ENCODE data around the gene NCOA7. TPM values are rescaled to one million over a fixed set of nuclear protein-coding genes. Genes with fewer than 3 reads are reported as not detected.

NCOA7 gene
- total and polyA plus RNA-seq, 11 donors: 3.8 to 23.1 (median 8.2) TPM

DNA sequence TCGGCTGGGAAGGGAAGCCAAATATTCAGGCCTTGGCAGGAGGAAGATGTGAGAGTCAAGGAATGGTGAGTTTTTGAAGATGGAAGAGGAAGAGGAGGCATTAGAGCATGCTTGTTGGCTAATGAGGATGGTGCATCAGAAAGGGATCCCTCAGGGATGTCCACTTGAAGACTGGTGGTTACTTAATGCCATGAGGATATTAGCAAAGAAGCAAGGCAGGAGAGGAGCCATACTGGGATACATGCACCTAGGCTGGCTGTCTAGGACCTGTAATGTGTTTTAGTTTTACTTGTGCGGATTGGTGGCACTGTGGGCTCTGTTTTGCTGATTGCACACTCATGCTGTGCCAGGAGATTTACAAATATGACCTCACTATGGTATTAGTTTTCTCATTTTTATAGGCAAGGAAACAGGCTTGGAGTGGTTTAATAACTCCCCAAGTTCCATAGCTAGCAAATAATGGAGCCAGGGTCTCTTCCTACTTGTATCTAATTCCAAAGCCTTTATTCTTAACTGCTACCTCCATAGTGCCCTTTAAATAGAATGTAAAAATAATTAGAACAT, 37.8 kb downstream of the NCOA7 start:
- ATAC-seq: peak in 1 of 4 donors; percentile 14
- 84 to 95% (median 90%) methylated on average over 2 of the region's 2 CpGs for WGBS, 4 donors
- H3K36me3 ChIP-seq: no peaks in the 10 kb centered on the region
- DNase-seq: no peak
- intact Hi-C loops (cut with DNase I): no loop called here
- peak overlapping the region in 4 of 12 donors; percentile 8 to 47 (median 16) for H3K27ac ChIP-seq
- H3K27me3 ChIP-seq: no peaks in the 10 kb centered on the region
- no peak for TF ChIP-seq POLR2A (IDR thresholded peaks at IDR 0.05)
- TF ChIP-seq, protein P1, sequence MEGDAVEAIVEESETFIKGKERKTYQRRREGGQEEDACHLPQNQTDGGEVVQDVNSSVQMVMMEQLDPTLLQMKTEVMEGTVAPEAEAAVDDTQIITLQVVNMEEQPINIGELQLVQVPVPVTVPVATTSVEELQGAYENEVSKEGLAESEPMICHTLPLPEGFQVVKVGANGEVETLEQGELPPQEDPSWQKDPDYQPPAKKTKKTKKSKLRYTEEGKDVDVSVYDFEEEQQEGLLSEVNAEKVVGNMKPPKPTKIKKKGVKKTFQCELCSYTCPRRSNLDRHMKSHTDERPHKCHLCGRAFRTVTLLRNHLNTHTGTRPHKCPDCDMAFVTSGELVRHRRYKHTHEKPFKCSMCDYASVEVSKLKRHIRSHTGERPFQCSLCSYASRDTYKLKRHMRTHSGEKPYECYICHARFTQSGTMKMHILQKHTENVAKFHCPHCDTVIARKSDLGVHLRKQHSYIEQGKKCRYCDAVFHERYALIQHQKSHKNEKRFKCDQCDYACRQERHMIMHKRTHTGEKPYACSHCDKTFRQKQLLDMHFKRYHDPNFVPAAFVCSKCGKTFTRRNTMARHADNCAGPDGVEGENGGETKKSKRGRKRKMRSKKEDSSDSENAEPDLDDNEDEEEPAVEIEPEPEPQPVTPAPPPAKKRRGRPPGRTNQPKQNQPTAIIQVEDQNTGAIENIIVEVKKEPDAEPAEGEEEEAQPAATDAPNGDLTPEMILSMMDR (IDR thresholded peaks at IDR 0.05): no peak
- H3K4me1 ChIP-seq: peaks cover 0 to 57% (median 10%) of the 10 kb centered on the region in 12 donors
- no peaks in the 10 kb centered on the region for H3K9me3 ChIP-seq
- no peak overlapping the region for H3K4me3 ChIP-seq

DNA sequence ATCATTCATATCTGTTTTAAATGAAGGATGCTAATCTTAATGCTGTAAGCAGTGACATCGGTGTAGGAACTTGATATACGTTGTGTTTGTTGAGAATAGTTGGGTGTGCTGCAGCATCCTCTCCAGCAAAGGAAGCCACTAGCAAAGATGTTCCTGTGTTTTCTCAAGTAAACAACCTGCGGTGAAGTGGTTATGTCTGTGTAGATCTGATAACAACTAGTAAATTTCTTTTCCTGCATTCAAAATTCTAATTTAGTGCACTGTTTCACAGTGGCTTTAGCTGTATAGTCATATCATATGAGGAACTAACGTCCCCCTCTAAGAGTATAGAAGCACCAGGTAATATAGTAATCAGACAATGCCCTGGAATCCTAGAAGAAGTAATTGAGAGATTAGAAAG, 38.7 kb downstream of the NCOA7 start:
- WGBS, 4 donors: 50 to 68% (median 61%) methylated on average over 4 of the region's 4 CpGs
- H3K4me1 ChIP-seq: peaks cover 0 to 65% (median 13%) of the 10 kb centered on the region in 12 donors
- ATAC-seq: no peak
- DNase-seq: no peak
- H3K27ac ChIP-seq: peak overlapping the region in 1 of 12 donors; percentile 18
- no peaks in the 10 kb centered on the region for H3K9me3 ChIP-seq
- H3K36me3 ChIP-seq: no peaks in the 10 kb centered on the region
- TF ChIP-seq, protein P1 (IDR thresholded peaks at IDR 0.05): no peak
- H3K27me3 ChIP-seq: no peaks in the 10 kb centered on the region
- intact Hi-C loops (cut with DNase I): no loop called here
- H3K4me3 ChIP-seq: no peak overlapping the region

DNA sequence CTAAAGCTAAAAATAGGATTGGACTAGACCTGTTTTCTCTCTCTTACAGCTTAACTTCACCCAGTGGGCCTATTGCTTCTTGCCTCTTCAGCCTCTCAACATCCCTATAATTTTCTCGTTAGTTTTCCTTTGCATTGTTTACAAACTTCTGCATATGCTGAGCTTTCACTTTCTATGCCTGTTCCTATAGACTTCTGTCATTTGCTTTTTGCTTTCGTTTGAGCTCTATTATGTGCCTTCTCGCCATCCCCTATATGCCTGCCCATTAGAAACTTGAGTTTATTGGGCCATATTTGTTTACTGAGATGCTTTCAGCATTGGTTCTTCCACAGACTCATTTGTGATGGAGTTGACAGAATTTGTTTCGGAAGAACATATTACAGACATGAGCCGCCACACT, 40.9 kb downstream of the NCOA7 start:
- Histone ChIP-seq H3K4me3 (no peak overlapping the region), H3K27ac (peak overlapping the region in 1 of 12 donors; percentile 78), H3K27me3 (no peaks in the 10 kb centered on the region), H3K9me3 (no peaks in the 10 kb centered on the region), H3K4me1 (peaks cover 0 to 85% (median 20%) of the 10 kb centered on the region in 12 donors), H3K36me3 (no peaks in the 10 kb centered on the region)
- no peak for TF ChIP-seq POLR2A (IDR thresholded peaks at IDR 0.05)
- TF ChIP-seq, protein P1 (IDR thresholded peaks at IDR 0.05): no peak
- ATAC-seq (no peak), DNase-seq (no peak)
- WGBS, 4 donors: 84 to 93% (median 90%) methylated on average over 5 of the region's 5 CpGs
- intact Hi-C loops (cut with DNase I): no loop called here

DNA sequence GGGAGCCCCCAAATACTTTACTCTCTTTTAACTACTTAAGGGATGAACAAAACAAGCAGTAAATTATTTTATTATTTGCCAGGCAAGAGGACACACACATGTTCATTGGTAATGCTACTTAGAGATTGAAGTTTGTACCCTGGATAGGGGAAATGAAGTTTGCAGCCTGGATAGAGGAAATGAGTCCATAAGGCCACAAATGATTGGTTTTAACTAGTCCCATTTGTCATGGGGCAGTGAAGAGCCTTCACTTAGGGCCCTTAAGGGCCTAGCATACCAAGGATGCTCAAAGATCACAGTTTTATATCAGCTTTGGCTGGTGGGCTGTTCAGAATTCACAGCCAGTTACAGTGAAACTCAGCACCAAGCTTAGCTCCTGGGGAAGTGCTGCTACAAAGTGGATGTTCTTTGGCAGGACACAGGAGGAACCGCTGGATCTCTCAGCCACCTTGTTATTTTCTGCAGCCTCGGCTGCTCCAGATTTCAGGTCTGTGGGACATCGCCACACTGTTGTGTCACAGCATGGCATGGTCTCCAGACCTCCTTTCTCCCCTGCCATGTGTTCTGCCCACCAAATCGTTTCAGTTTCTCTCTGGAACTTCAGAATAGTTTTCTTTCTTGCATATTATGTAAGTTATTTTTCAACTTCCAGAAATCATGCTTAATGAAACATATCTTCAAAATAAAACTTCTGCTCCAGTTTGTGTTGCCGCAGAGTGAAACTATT, 41.8 kb downstream of the NCOA7 start:
- Histone ChIP-seq H3K27ac (peak overlapping the region in 6 of 12 donors; percentile 11 to 78 (median 23)), H3K27me3 (no peaks in the 10 kb centered on the region), H3K4me3 (no peak overlapping the region), H3K36me3 (no peaks in the 10 kb centered on the region), H3K4me1 (peaks cover 0 to 85% (median 21%) of the 10 kb centered on the region in 12 donors), H3K9me3 (no peaks in the 10 kb centered on the region)
- WGBS, 4 donors: 76 to 81% (median 77%) methylated on average over 5 of the region's 5 CpGs
- TF ChIP-seq, protein P1 (IDR thresholded peaks at IDR 0.05): no peak
- no peak for TF ChIP-seq POLR2A (IDR thresholded peaks at IDR 0.05)
- no peak for DNase-seq
- intact Hi-C loops (cut with DNase I): no loop called here
- ATAC-seq: no peak

All from heart left ventricle (tissue), 16 donors.